Measurements from ENCODE around the gene TMEM196. TPM values are rescaled to one million over a fixed set of nuclear protein-coding genes. Genes with fewer than 3 reads are reported as not detected.

TMEM196 gene
- total and polyA plus RNA-seq, 2 experiments from 2014 or later = 0.11 TPM; not detected in 1

DNA sequence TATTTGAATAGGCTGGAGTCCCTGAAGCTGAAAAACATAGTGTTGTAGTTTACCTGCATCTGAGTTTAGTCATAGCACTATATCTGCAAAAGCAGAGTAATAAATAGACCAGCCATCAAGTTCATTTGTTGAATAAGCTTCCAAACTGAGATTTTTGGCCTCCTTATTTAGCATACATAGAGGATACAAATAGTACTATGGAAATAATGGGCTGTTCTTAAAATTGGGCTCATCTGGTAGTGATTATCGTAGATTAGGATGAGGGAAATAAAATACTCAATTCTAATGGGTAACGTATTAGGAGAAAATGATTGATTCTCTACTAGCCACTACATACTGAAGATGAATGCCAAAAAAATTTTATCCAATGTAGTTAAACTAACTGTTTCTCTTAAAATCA is 41.4 kb upstream of the TMEM196 start:
- H3K9me3 Mint-ChIP-seq = no peaks in the 10 kb centered on the region
- no peaks in the 10 kb centered on the region for H3K36me3 Mint-ChIP-seq (ENCODE audit: low read depth)
- H4K20me1 ChIP-seq (replicated peaks; ENCODE audit: insufficient read depth) = no peaks in the 10 kb centered on the region
- no peaks in the 10 kb centered on the region for H3K4me1 ChIP-seq (ENCODE audit: insufficient read depth)
- no peaks in the 10 kb centered on the region for H3F3A ChIP-seq (replicated peaks; ENCODE audit: low read depth)
- H3K79me2 ChIP-seq (replicated peaks; ENCODE audit: insufficient read depth) = no peaks in the 10 kb centered on the region
- H3K27me3 ChIP-seq (ENCODE audit: insufficient read depth) = no peaks in the 10 kb centered on the region
- H3K4me2 ChIP-seq = no peak overlapping the region
- no peak overlapping the region for H3K27ac ChIP-seq (ENCODE audit: low read depth)
- ATAC-seq (no peak), DNase-seq (ENCODE audit: low spot score) (no peak)
- no peak for TF ChIP-seq ZNF331 (CRISPR knock-in tag; IDR thresholded peaks at IDR 0.05; ENCODE audit: low read depth)
- no peak for TF ChIP-seq ZNF114 (CRISPR knock-in tag; IDR thresholded peaks at IDR 0.05)
- TF ChIP-seq, protein P1, sequence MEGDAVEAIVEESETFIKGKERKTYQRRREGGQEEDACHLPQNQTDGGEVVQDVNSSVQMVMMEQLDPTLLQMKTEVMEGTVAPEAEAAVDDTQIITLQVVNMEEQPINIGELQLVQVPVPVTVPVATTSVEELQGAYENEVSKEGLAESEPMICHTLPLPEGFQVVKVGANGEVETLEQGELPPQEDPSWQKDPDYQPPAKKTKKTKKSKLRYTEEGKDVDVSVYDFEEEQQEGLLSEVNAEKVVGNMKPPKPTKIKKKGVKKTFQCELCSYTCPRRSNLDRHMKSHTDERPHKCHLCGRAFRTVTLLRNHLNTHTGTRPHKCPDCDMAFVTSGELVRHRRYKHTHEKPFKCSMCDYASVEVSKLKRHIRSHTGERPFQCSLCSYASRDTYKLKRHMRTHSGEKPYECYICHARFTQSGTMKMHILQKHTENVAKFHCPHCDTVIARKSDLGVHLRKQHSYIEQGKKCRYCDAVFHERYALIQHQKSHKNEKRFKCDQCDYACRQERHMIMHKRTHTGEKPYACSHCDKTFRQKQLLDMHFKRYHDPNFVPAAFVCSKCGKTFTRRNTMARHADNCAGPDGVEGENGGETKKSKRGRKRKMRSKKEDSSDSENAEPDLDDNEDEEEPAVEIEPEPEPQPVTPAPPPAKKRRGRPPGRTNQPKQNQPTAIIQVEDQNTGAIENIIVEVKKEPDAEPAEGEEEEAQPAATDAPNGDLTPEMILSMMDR (conservative IDR thresholded peaks at IDR 0.05; ENCODE audit: low read depth in 2 of 2) = no peak
- TF ChIP-seq, protein P2, sequence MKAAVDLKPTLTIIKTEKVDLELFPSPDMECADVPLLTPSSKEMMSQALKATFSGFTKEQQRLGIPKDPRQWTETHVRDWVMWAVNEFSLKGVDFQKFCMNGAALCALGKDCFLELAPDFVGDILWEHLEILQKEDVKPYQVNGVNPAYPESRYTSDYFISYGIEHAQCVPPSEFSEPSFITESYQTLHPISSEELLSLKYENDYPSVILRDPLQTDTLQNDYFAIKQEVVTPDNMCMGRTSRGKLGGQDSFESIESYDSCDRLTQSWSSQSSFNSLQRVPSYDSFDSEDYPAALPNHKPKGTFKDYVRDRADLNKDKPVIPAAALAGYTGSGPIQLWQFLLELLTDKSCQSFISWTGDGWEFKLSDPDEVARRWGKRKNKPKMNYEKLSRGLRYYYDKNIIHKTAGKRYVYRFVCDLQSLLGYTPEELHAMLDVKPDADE (IDR thresholded peaks at IDR 0.05) = no peak
- TF ChIP-seq POLR2AphosphoS5 (IDR thresholded peaks at IDR 0.05; ENCODE audit: low read depth) = no peak
- TF ChIP-seq, protein P3, sequence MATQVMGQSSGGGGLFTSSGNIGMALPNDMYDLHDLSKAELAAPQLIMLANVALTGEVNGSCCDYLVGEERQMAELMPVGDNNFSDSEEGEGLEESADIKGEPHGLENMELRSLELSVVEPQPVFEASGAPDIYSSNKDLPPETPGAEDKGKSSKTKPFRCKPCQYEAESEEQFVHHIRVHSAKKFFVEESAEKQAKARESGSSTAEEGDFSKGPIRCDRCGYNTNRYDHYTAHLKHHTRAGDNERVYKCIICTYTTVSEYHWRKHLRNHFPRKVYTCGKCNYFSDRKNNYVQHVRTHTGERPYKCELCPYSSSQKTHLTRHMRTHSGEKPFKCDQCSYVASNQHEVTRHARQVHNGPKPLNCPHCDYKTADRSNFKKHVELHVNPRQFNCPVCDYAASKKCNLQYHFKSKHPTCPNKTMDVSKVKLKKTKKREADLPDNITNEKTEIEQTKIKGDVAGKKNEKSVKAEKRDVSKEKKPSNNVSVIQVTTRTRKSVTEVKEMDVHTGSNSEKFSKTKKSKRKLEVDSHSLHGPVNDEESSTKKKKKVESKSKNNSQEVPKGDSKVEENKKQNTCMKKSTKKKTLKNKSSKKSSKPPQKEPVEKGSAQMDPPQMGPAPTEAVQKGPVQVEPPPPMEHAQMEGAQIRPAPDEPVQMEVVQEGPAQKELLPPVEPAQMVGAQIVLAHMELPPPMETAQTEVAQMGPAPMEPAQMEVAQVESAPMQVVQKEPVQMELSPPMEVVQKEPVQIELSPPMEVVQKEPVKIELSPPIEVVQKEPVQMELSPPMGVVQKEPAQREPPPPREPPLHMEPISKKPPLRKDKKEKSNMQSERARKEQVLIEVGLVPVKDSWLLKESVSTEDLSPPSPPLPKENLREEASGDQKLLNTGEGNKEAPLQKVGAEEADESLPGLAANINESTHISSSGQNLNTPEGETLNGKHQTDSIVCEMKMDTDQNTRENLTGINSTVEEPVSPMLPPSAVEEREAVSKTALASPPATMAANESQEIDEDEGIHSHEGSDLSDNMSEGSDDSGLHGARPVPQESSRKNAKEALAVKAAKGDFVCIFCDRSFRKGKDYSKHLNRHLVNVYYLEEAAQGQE (IDR thresholded peaks at IDR 0.05; ENCODE audit: unreplicated experiment) = no peak
- TF ChIP-seq EZH2phosphoT487 (IDR thresholded peaks at IDR 0.05; ENCODE audit: unreplicated experiment) = no peak
- TF ChIP-seq STAT1 (IDR thresholded peaks at IDR 0.05; ENCODE audit: unreplicated experiment) = no peak
- TF ChIP-seq CREB1 (CRISPR knock-in tag; IDR thresholded peaks at IDR 0.05; ENCODE audit: low read depth) = no peak
- no peak overlapping the region for H3K27ac Mint-ChIP-seq
- H2AFZ ChIP-seq = no peak overlapping the region
- no peaks in the 10 kb centered on the region for H3K27me3 Mint-ChIP-seq (ENCODE audit: insufficient read depth, low read depth, poor library complexity)
- no peaks in the 10 kb centered on the region for H3K9me2 ChIP-seq (ENCODE audit: insufficient read depth)
- peaks cover 6% of the 10 kb centered on the region; the same call in 2 of the 3 replicates for H3K4me1 Mint-ChIP-seq
- H3K4me3 Mint-ChIP-seq = no peak overlapping the region
- no peaks in the 10 kb centered on the region for H3K36me3 ChIP-seq (ENCODE audit: insufficient read depth)
- H3K4me3 ChIP-seq = no peak overlapping the region

DNA sequence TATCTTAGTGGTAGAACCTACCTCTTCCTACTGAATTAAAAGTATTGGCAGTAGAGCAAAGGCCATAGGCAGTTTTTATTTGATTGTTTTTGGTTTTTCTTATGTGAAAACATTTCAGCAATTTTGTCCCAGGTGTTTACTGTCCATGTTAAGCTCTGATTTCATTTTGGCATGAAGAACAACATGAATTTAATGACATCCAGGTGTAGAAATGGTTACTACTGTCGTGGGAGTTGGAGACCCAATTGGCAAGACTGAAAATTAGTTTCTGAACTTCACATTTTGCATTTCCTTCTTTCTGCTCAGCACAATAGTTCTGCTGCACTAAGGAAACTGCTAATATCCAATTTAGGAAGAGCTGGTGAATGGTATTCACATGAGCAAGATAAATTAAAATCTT is 38.0 kb upstream of the TMEM196 start:
- no peak for ATAC-seq
- Histone ChIP-seq H3F3A (replicated peaks; ENCODE audit: low read depth) (no peaks in the 10 kb centered on the region), H3K27ac (ENCODE audit: low read depth) (no peak overlapping the region), H2AFZ (no peak overlapping the region), H4K20me1 (replicated peaks; ENCODE audit: insufficient read depth) (no peaks in the 10 kb centered on the region), H3K9me2 (ENCODE audit: insufficient read depth) (no peaks in the 10 kb centered on the region), H3K4me2 (no peak overlapping the region), H3K27me3 (ENCODE audit: insufficient read depth) (no peaks in the 10 kb centered on the region), H3K4me1 (ENCODE audit: insufficient read depth) (no peaks in the 10 kb centered on the region), H3K36me3 (ENCODE audit: insufficient read depth) (no peaks in the 10 kb centered on the region), H3K4me3 (no peak overlapping the region), H3K79me2 (replicated peaks; ENCODE audit: insufficient read depth) (no peaks in the 10 kb centered on the region)
- DNase-seq (ENCODE audit: low spot score) = no peak
- Mint-ChIP-seq H3K4me3 (no peak overlapping the region), H3K9me3 (no peaks in the 10 kb centered on the region), H3K27ac (no peak overlapping the region), H3K27me3 (ENCODE audit: insufficient read depth, low read depth, poor library complexity) (no peaks in the 10 kb centered on the region), H3K36me3 (ENCODE audit: low read depth) (no peaks in the 10 kb centered on the region), H3K4me1 (peaks cover 10% of the 10 kb centered on the region; the same call in 2 of the 3 replicates)
- no peak for TF ChIP-seq JUNB (IDR thresholded peaks at IDR 0.05; ENCODE audit: unreplicated experiment)
- no peak for TF ChIP-seq CREB1 (CRISPR knock-in tag; IDR thresholded peaks at IDR 0.05; ENCODE audit: low read depth)
- TF ChIP-seq, protein P1 (conservative IDR thresholded peaks at IDR 0.05; ENCODE audit: low read depth in 2 of 2) = no peak

Measured in GM23338 (cell line).